ENCODE measurements around the gene HOXA11.

Gene HOXA11
- 0 to 0.09 reads per million in 2 donors for total RNA-seq

DNA sequence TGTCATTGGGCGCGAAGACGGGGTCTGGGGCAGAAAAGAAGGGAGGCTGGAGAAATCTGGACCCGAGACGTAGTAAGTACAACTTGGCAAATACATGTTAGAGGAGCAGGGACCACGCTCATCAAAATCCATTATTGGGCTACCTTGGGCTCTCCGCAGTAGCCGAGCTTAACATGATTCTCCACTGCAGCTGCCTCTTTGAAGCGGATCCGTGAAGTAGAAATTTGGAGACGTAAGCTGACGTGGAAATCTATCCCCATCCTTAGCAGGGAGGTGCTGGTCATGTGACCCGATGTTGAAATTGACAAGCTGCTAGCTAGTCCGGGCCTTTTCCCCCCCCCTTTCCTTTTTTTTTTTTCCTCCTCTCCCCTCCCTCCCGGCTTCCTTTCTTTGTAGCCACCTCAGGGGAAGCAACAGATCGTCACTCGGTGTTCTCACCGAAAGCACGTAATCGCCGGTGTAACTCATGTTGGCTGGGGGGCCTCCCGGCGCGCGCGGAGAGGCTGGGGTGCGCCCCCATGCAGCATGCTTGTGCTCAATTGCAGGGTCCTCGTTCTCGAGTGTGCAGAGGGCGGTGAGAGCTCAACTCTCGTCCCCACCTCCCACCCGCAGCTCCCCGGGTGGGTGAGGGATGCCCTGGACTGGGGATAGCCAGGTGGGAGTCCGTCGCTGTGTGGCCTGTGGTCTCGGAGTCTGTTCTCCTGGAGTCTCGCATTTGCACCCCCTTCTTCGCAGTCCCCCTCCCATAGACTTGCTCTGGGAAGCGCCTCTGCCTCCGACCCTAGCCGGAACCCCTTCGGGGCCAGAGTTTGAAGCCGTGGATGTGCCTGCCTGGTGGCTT, at the start of gene HOXA11:
TSS of gene HOXA11 (minus strand) at position 220 of the 841 bp plus-strand sequence. CDS start at position 132, 88 bp downstream.
- no peak for DNase-seq

DNA sequence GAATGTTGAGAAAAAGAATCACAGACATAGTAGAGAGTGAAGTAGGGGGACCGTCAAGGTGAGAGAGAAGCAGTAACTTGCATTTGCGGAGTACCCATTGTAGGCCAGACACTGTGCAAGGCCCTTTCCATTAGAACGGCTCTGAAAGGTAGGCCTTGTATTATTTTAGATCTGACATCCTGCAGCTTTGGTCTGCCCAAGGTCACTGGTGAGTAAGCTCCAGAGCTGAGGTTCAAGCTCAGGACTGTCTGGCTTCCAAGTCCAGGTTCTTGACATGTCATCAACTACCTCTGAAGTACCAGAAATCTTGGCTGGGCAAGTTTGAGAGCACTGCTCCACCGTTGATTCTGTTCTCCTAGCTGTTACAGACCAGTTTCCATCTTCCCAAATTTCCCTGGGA, 44.4 kb upstream of the HOXA11 start:
- no peak for DNase-seq

GRCh38 chr7:27224983-27225934, 40.2 kb upstream of the HOXA11 start:
- DNase-seq = no peak

GRCh38 chr7:27223941-27224575, 39.0 kb upstream of the HOXA11 start:
- DNase-seq = no peak

DNA sequence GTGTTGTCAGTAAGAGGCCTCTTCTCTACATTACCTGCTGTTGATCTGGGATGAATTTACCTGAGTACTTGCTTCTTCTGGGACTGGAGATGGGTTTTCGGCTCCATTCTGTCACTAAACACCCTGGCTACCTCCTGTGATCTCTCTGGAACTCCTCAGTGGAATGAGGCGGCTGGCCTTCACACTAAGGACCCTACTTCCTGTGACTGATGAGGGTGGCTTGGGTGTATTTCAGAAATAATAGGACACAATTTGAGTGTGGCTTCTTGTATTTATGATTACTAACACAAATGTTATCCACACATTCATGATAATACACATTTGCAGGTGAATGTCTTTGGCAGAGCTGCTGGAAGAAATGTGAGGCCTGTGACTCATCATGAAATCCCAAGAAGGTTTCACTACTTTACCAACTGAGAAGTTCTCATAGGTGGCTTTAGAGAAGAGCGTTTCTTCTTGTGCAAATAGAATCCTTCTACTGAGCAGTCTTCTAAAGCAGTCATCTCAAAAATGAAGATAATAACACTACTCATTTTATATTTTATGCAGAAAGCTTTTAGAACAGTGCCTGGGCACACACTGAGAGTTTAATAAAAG, 36.3 kb upstream of the HOXA11 start:
- no peak for DNase-seq

DNA sequence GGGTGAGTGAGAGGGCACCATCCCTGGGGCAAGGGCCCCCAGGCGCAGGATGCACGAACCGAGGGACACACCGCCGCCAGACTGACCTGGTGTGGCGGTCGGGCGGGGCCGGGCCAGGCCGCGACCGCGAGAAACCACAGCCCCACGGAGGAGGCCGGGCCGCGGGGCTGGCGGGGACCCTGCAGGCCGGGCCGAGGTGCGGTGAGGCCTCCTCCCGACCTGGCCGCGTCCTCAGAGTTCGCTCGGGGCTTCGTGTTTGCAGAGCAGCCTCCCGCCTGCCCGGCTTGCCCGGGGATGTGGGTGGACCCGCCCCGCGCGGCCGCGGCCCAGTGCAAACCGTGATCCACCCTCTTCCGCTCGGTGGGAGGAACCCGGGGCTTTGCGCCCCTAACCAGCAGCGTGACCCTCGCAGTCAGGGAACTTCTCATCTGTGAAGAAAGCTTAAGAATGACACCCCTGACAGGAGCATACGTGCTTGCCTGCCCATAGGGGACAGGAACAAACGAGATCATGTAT, 35.5 kb upstream of the HOXA11 start:
- DNase-seq = no peak

- DNase-seq = no peak
Measured at GRCh38 chr7:27219821-27220220, 34.8 kb upstream of the HOXA11 start.

DNA sequence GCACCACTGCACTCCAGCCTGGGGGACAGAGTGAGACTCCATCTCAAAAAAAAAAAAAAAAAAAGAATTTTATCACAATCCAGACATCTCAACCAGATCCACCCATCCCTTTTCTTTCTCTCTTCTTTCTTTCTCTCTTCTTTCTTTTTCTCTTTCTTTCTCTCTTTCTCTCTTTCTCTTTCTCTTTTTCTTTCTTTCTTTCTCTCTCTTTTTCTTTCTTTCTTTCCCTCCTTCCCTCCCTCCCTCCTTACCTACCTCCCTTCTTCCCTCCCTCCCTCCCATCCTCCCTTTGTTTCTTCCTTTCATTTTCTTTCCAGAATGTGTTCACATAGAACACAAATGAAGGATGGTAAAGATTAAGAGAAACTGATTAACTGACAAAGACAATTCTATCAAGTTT, 32.9 kb upstream of the HOXA11 start:
- DNase-seq = no peak

DNA sequence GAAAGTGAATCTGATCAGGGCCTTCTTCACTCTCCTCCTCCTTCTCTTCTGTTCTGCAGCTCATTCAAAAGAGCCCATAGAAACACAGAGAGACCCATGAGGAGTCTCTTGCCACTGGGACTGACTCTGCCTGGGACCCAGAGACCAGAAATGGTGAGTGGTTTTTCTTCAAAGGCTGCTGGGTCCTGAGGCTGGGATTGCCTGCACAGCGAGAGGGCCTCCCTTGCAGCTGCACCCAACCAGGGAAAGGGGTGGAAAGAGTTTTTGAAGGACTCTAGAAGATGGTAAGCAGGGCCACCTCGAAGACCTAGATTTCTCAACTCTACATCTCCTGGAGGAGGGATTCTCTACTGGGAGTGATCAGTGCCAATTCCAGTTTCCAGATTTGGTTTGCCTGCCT, 30.3 kb upstream of the HOXA11 start:
- no peak for DNase-seq

DNA sequence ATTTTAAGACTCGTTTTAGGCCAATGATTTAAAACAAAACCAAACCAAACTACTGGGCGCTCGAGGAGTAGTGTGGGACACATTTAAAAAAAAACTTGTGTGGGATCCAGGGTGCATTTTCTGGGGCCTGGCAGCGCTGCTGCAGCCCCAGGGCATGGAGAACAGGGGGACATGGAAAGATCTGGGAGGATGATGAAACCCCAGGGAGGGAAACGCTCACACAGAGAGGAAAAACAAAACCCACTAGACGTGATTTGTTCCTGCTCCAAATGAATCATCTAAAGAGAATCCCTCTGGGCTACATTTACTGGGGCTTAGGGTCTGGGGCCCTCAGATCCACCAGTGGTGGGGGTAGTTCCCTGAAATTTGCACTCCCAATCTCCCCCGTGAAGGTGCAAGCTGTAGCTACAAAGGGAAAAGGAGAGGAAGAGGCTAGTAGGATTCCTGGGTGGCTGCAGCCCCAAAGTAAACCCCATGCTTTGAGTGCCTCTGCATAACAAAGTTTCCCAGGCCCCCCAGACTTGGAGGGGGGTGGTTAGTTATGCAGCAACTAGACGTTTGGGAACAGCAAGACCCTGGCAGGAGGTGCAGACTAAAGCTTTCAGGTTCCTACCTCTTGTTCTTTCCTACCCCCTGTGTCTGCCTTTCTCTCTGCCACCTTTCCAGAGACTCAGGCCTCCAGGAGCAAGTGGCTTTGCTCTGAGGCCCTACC, 29.4 kb upstream of the HOXA11 start:
- no peak for DNase-seq

GRCh38 chr7:27213433-27214238, 28.6 kb upstream of the HOXA11 start:
- DNase-seq = no peak

DNA sequence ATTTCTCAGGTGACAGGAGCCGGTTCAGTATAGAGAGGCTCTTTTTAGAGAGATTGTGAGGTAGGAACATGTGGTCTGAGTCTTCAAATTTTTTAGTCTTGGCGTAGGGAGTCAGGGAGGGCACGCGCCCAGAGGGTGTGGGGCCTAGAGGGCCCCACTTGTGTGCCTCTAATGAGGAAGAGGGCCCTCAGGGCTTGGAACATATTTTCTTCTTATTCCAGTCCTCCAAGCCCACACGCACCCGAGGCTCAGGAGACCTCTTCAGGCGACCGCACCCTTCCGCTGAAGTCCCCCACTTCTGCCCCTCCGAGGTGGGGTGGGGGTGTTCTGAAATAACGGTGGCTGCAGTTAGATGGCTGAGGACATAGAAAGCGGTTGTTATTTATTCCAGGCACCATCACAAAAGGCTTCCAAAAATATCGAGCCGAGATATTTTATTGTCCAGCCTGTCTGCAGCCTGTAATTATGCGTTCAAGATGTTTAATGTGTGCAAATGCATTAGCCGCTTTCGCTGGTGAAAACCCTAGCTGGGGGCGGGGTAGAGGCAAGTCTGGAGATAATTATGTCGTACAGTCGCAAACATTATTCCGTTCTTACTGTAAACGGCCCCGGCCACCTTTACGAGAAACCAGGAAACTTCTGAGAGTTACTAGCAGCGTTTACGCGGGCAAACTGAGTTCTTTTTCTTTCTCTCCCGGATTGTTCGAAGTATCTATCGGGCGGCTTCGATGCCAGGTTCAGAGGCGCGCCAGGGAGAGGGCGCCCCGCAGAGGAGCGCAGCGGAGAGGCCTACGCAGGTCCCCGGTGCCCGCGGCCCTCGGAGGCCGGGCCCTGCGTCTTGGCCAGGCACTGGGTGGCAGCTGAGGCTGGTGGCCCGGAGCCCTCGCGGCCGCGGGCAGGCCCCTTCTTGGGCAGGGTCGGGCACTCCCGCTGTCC, 27.7 kb upstream of the HOXA11 start:
- DNase-seq = no peak

DNA sequence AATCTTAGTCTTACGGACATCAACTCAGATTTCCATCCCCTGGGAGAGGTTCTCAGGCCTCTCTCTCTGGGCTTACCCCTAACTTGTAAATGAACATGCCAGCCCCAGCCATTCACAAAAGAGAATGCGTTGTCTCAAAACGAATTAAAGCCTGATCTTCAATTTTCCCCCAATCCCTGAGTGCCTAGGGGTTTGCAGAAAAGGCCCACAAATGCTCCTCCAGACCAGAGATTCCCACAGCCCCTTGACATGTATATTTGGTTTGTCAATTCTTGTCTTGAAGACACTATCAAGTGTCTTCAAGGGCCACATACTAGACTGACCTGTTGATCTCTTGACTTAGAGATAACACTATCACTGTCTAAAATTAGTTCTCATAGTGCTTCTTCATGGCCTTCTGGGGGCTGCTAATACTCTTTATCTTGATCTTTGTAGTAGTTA, 26.8 kb upstream of the HOXA11 start:
- no peak for DNase-seq

DNA sequence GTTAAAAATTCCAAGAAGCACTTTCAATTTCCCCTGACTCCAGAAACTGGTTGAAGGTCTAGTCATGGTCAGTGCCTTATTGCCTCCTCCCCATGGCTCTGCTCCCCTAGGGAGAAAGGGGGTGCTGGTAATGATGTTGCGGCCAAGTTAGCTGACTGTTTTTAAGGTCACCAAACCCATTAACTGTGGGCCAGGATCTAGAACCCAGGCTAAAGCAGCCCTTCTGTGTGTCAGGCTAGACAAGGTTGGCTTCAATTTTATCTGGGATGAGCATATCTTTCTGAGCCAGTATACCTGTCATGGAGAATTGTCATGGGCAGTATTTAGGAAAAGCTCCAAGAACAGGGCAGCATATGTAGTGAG, 26.0 kb upstream of the HOXA11 start:
- DNase-seq = no peak

DNA sequence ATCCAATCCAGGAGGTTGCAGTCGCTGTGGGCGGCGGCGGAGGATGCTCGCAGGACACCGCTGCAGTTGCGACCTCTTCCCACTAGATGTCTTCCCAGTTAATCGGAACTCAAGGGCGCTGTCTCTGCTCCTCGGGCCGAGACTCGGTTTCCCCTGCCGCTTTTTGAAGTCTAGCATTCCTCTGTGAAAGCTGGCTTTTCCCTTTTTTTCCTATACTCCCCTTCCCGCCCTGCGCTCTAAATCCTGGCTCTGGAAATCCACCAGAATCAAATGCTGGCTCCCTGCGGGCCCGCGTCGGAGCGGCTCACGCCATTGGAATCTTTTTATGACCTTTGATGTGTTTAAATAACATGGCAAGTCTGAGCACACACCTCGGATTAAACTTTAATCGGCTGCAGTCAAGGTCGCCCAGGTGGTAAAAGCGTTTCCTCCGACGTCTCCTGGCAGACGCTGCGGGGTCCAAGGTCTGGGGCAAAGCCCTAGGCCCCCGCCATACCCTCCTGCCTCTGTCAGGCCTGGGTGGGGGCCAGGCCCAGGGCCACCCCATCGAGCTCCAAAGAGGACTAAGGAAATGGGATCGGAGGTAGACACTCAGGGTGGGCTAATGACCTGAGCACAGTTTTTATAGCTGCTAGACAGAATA, 25.5 kb upstream of the HOXA11 start:
- no peak for DNase-seq

DNA sequence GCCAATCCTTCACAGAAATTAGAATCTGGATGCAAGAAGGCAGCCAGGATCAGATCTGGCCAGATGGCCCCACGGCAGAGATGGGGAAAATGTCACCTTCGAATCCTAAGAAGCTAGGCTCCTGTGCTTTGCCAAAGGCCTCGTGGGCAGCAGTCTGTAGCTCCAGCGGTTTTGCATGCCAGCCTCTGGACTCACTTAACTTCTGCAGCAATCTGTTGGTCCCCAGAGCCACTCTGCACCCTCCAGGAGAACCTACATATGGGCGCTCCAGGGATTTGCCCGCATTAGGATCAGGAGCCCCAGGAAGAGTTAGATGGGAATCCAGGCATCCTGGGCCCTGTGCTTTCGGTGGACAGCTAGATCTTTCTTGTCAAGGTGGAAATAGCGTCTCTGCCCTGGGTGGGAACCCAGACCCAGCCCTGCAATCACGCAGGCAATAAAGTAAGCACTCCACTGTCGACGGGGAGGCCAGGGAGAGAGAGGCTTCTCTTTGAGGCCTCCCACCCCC, 25.0 kb upstream of the HOXA11 start:
- DNase-seq = no peak

GRCh38 chr7:27208998-27209397, 24.0 kb upstream of the HOXA11 start:
- DNase-seq = no peak

DNA sequence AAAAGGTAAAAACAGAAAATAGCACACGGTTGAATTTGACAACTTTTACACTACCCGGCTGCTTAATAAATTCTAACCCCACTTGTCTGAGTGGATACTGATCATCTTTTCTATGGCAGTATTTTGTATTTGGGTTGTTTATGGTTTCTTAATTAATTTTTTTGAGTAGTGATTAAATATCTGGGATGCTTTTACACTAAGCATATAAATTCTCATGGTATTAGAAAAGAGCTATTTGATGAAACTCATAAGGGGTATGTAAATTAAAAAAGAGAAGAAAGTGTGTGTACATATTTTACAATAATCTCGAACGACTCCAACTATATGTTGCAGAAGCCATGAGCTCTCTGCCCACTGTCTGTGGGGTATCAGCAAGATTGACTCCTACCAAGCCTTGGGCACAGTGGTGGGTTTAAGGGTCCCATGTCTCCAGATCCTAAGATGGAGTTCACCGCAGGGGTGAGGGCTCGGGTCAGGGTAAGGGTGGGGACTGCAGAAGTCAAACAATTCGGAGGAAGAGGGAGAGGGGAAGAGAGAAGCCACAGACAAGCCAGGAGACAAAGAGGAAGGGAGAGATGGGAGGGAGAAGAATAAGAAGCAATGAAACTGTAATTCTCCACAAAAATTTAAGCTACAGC, 22.4 kb upstream of the HOXA11 start:
- DNase-seq = no peak
